PC-9 (cell line): ENCODE results near the gene LCN12. TPM values are rescaled to one million over a fixed set of nuclear protein-coding genes. Genes with fewer than 3 reads are reported as not detected.

Experiments
- BruUV-seq: library from RNA; stranded (reverse); fragments of 400-500 nt; replicated peaks from 2 replicates; lab custom pipeline; 2021; lab: Mats Ljungman, UMichigan
- CTCF ChIA-PET: fragments of 300-600 bp; sonication (Branson Sonifier 250); formaldehyde crosslinking; loops from one replicate; lab custom pipeline; 2022; ENCODE audit warnings: antibody characterized with exemption; lab: Charles Lee
- POLR2A ChIA-PET: fragments of 300-600 bp; sonication (Branson Sonifier 250); formaldehyde crosslinking; loops from one replicate; lab custom pipeline; 2022; ENCODE audit warnings: antibody characterized with exemption; ENCODE audit not compliant: unreplicated experiment; lab: Charles Lee
- DNase-seq, 2 experiments: peaks; one replicate each; pipeline versions ENCODE4 v3.0.0 to v3.0.0-alpha.2; 2015 to 2022; ENCODE audit warnings: mixed read lengths in 1 of 2
- H2AFZ ChIP-seq: fragments of 200-600 bp; sonication (generic); 2 replicates; pipeline ENCODE4 v1.8.1; 2017; ENCODE audit warnings: antibody characterized with exemption
- H3F3A ChIP-seq: fragments of 200-600 bp; sonication (generic); 2 replicates; pipeline ENCODE4 v1.8.1; 2017; ENCODE audit warnings: antibody characterized with exemption, mild to moderate bottlenecking, low read depth; ENCODE audit not compliant: insufficient read depth
- H3K27ac ChIP-seq: fragments of 200-600 bp; sonication (generic); 2 replicates; pipeline ENCODE4 v1.6.1; 2016; ENCODE audit warnings: mixed run types
- H3K27me3 ChIP-seq: fragments of 200-600 bp; sonication (generic); 2 replicates; pipeline ENCODE4 v1.6.1; 2016; ENCODE audit warnings: low read depth, mixed run types; ENCODE audit not compliant: insufficient read depth
- H3K36me3 ChIP-seq: fragments of 200-600 bp; sonication (generic); 2 replicates; pipeline ENCODE4 v1.6.1; 2016; ENCODE audit warnings: low read depth, mixed run types
- H3K4me1 ChIP-seq: fragments of 200-600 bp; sonication (generic); replicated peaks from 2 replicates; pipeline ENCODE4 v1.6.1; 2016; ENCODE audit warnings: mixed run types; ENCODE audit not compliant: insufficient read depth
- H3K4me2 ChIP-seq: fragments of 200-600 bp; sonication (generic); 2 replicates; pipeline ENCODE4 v1.6.1; 2017; ENCODE audit warnings: mixed run types
- H3K4me3 ChIP-seq: fragments of 200-600 bp; sonication (generic); 2 replicates; pipeline ENCODE4 v1.6.1; 2016; ENCODE audit warnings: mixed run types
- H3K79me2 ChIP-seq: fragments of 200-600 bp; sonication (generic); 2 replicates; pipeline ENCODE4 v1.6.1; 2017; ENCODE audit warnings: low read depth, mixed run types
- H3K9me2 ChIP-seq: fragments of 200-600 bp; sonication (generic); 2 replicates; pipeline ENCODE4 v1.8.1; 2017; ENCODE audit warnings: mild to moderate bottlenecking; ENCODE audit not compliant: insufficient read depth
- H3K9me3 ChIP-seq: fragments of 200-600 bp; sonication (generic); 2 replicates; pipeline ENCODE4 v1.8.1; 2016; ENCODE audit warnings: low read depth; ENCODE audit not compliant: insufficient read depth
- H4K20me1 ChIP-seq: fragments of 200-600 bp; sonication (generic); 2 replicates; pipeline ENCODE4 v1.8.1; 2017; ENCODE audit not compliant: insufficient read depth
- EZH2 ChIP-seq: fragments of 200-600 bp; sonication (generic); IDR thresholded peaks from 2 replicates; pipeline ENCODE4 v1.8.0; 2017; ENCODE audit warnings: antibody characterized with exemption, low read depth
- intact Hi-C: fragments of 100-400 bp; cut with micrococcal nuclease; formaldehyde crosslinking; loops from one replicate; pipeline ENCODE4 v1.10.0; 2022; ENCODE audit not compliant: unreplicated experiment
- total RNA-seq: library from RNA; stranded (reverse); gene quantifications from 2 replicates; pipeline ENCODE4 v1.2.3, GENCODE V29; 2021
- TF ChIP-seq, protein P1 (sequence below): fragments of 200-600 bp; sonication (generic); conservative IDR thresholded peaks from 2 replicates; pipeline ENCODE4 v1.6.1; 2017; ENCODE audit warnings: mixed run types, antibody characterized with exemption, mild to moderate bottlenecking, moderate library complexity

LCN12 gene
- total RNA-seq, 1 experiment from 2014 or later: 9.3 TPM

DNA sequence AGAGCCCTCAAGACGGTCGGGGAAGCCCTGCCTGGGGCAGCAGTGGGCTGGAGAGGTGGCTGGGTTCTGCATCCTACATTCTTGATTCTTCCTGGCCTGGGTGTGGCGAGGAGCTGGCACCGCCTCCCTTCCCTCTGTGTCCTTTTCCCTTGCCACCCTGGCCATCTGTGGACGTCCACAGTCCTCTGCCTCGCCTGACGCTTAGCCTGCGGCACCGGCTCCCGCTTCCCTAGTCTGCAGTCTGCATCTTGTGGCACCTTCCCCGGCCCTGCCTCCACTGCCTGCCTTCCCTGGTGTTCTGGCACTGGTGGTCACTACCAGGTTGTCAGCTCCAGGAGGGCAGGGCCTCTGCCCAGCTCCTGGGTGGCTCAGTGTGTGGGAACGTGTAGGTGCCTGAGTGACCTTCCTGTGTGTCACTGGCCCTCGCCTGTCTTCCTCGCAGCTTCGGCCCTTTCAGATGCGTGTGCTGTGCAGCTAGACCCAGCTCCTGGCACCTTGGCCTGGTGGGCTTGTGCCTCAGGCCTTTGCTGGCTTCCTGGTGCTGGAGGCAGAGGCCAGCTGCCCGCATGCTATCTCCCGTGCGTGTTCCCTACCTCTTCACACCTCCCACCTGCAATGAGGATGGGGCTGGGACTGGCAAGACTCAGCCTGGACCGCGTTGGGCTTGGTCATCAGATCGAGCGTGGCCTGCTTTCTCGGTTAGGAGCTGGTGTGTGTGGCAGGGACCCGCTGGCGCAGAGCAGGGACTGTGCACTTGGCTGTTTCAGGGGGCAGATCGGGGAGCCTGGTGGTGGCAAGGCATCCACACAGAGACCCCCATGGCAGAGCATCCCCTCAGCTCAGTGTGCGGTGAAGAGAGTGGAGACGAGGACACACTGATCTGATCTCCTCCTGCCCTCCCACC, 44.8 kb upstream of the LCN12 start:
- H3K36me3 ChIP-seq: peaks cover 13% of the 10 kb centered on the region; the same call in 1 of the 2 replicates
- no peaks in the 10 kb centered on the region for H3K9me2 ChIP-seq
- no peaks in the 10 kb centered on the region for H3K9me3 ChIP-seq
- intact Hi-C loops: no loop called here
- DNase-seq: no peak
- no peaks in the 10 kb centered on the region for H4K20me1 ChIP-seq
- H3K27me3 ChIP-seq: no peaks in the 10 kb centered on the region
- POLR2A ChIA-PET: no interaction called here
- no peak for TF ChIP-seq EZH2
- BruUV-seq: no TSS peak
- no peak overlapping the region for H3K4me3 ChIP-seq
- H3K27ac ChIP-seq: no peak overlapping the region
- peaks cover 21% of the 10 kb centered on the region for H3K79me2 ChIP-seq
- peaks cover 15% of the 10 kb centered on the region for H3F3A ChIP-seq
- H2AFZ ChIP-seq: no peak overlapping the region
- CTCF ChIA-PET: no interaction called here
- peaks cover 13% of the 10 kb centered on the region for H3K4me1 ChIP-seq
- H3K4me2 ChIP-seq: no peak overlapping the region

DNA sequence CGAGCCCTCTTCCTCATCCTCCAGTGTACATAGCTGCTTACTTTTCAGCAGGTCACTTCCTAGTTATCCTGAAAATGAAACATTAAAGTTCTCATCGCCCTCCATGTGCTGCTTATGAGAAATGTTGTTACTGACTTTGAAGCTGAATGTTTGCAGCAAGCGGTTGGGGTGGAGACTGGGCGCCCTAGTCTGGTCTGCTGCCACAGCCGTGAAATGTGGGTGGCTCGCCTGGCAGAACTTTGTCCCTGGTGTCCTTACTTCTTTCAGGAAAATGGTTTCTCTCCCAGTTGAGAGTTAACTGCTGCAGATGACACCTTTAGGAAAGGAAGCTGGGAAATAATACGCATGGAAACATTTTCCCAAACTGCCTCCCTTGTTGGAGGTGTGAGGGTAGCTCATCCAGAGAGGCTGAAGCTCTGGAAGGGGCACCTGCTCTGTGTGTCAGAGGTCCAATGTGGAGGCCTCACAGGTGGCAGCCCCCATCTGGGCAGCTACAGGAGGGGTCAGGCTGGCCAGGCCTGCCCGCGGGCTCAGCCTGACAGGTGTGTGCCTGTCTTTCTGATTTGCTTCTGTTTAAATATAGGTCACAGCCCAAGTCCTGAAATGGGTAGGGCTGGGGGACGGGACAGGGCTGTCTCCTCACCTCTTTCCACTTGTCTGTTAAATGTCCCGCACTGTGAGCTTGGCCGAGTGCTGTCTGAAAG, 41.7 kb upstream of the LCN12 start:
- no peak overlapping the region for H3K27ac ChIP-seq
- H2AFZ ChIP-seq: no peak overlapping the region

DNA sequence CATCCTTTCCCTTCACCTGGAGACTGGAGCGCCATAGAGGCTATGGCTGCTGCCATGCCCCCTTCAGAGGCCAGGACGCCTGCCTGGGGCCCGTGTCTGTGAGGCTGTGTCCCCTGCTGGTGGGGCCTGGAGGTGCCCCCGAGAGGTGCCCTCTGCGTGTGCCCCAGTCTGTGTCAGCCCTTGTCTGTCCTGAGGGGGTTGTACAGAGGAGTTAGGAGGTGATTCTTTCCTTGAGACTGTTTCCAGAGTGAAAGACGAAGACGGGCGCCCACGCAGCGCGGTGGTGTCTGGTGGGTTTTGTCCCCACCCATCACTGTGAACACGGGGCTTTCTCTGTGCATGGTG, 41.2 kb upstream of the LCN12 start:
- Histone ChIP-seq H3K4me1 (no peaks in the 10 kb centered on the region), H3K4me2 (no peak overlapping the region), H3K27ac (no peak overlapping the region), H3F3A (no peaks in the 10 kb centered on the region), H3K27me3 (no peaks in the 10 kb centered on the region), H3K36me3 (0 out of 2 replicates have a peak, but pooled peaks cover 7% of the 10 kb centered on the region), H3K9me2 (no peaks in the 10 kb centered on the region), H3K79me2 (no peaks in the 10 kb centered on the region), H3K4me3 (no peak overlapping the region), H3K9me3 (no peaks in the 10 kb centered on the region), H4K20me1 (no peaks in the 10 kb centered on the region; the same call in 1 of the 2 replicates), H2AFZ (no peak overlapping the region)
- ChIA-PET POLR2A (interaction anchor here (0.7 kb wide), 1 partner anchor 316 kb away, joined by 5 read pairs; no protein-coding TSS in a partner anchor), CTCF (interaction anchor here (0.6 kb wide), 1 partner anchor 27 kb away, joined by 8 read pairs; no protein-coding TSS in a partner anchor)
- no peak for DNase-seq
- intact Hi-C loops: no loop called here
- BruUV-seq: no TSS peak
- TF ChIP-seq EZH2: no peak
- TF ChIP-seq, protein P1, sequence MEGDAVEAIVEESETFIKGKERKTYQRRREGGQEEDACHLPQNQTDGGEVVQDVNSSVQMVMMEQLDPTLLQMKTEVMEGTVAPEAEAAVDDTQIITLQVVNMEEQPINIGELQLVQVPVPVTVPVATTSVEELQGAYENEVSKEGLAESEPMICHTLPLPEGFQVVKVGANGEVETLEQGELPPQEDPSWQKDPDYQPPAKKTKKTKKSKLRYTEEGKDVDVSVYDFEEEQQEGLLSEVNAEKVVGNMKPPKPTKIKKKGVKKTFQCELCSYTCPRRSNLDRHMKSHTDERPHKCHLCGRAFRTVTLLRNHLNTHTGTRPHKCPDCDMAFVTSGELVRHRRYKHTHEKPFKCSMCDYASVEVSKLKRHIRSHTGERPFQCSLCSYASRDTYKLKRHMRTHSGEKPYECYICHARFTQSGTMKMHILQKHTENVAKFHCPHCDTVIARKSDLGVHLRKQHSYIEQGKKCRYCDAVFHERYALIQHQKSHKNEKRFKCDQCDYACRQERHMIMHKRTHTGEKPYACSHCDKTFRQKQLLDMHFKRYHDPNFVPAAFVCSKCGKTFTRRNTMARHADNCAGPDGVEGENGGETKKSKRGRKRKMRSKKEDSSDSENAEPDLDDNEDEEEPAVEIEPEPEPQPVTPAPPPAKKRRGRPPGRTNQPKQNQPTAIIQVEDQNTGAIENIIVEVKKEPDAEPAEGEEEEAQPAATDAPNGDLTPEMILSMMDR: no peak

More for the DNA sequence above, 41.7 kb upstream of the LCN12 start:
- no peak overlapping the region for H3K4me2 ChIP-seq
- peaks cover 10% of the 10 kb centered on the region; the same call in 1 of the 2 replicates for H3K36me3 ChIP-seq
- TF ChIP-seq EZH2: no peak
- TF ChIP-seq, protein P1: no peak
- no peaks in the 10 kb centered on the region for H3K9me3 ChIP-seq
- H3K27me3 ChIP-seq: no peaks in the 10 kb centered on the region
- no peaks in the 10 kb centered on the region for H3K4me1 ChIP-seq
- intact Hi-C loops: no loop called here
- POLR2A ChIA-PET: interaction anchor here (0.7 kb wide), 1 partner anchor 316 kb away, joined by 5 read pairs; no protein-coding TSS in a partner anchor
- no peak for DNase-seq
- CTCF ChIA-PET: no interaction called here
- H3K4me3 ChIP-seq: no peak overlapping the region
- H3F3A ChIP-seq: no peaks in the 10 kb centered on the region
- BruUV-seq: no TSS peak
- no peaks in the 10 kb centered on the region; the same call in 1 of the 2 replicates for H4K20me1 ChIP-seq
- H3K79me2 ChIP-seq: peaks cover 3% of the 10 kb centered on the region; the same call in 1 of the 2 replicates
- no peaks in the 10 kb centered on the region for H3K9me2 ChIP-seq
